ENCODE data around the gene POU3F2.
A peak's percentile ranks its signal among the peaks of the same experiment; 100 is the strongest.

POU3F2 gene

GRCh38 chr6:98834060-98835031 is at the start of gene POU3F2:
Gene POU3F2 (plus strand): TSS chr6:98834574. CDS start chr6:98834874, 300 bp downstream.
- DNase-seq = peak; percentile 97

DNA sequence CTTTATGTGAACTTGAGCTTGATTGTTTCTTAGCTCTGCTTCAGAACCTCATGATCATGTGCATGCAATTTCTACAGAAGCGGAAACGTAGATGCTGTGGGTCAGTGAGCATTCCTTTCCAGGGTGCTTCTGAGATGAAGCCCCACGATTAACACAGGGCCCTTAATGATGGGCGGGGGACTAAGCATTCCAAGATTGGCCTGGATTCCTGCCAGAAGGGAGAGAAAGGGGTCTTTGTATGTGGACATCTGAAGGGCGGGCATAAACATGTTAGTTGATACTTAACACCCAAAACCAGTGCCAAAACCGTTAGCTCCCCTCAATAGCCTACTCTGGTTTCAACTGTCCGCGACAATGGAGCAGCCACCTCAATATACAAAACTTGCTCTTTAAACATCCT is 46.9 kb upstream of the POU3F2 start:
- DNase-seq = no peak

- DNase-seq = no peak
Measured at GRCh38 chr6:98787961-98788360, 46.4 kb upstream of the POU3F2 start.

- DNase-seq = no peak
Measured at GRCh38 chr6:98794307-98794842, 40.0 kb upstream of the POU3F2 start.

DNA sequence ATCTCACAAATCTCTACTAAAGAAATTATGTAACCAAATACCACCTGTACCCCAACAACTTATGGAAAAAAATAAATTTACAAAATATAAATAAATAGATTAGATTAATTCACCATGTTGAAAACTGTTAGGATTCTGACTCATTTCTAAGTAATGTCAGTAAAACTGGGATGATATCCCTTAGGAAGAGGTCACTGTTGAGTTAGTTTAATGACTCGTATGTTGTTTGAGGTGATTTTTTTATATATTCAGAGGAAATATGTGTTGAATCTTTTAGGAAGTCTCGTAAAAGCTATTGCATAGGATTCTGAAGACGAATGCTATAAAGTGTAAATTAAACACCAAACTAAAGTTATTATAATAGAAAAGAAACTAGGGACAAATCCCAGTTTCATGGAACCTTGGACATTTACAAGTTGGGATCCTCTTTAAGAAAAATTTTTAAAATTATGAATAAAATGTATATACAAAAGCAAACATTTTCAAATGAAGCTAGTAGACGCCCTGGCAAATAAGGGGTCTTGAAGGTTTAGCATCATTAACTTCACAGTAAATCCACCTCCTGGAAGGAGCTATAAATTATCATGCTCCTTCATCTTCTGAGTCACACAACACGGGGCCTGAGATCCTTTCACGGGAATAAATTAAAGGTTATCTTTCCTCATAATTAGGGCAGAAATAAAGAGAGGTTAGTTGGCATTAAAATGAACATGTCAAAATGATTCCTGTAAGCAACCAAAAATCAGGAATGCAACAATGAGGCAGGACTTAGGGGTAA is 37.0 kb upstream of the POU3F2 start:
- no peak for DNase-seq

DNA sequence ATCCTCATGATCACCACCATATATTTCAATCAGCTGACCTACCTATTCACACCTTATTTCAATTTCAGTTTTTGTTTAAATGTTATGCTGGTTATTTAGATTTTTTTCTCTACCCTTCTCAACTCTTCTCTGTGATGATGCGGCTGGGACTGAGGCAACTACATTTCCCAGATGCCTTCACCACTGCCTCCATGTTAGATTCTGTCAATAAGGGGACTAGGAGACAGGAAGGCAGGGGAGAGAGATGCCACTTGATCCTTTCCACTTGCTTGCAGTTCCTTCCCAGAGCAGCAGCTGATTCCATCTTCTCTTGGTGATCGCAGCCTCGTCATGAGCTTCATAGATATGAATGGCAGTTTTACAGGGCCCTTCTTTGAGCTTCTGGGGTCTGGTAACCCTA is 33.5 kb upstream of the POU3F2 start:
- DNase-seq = no peak

DNA sequence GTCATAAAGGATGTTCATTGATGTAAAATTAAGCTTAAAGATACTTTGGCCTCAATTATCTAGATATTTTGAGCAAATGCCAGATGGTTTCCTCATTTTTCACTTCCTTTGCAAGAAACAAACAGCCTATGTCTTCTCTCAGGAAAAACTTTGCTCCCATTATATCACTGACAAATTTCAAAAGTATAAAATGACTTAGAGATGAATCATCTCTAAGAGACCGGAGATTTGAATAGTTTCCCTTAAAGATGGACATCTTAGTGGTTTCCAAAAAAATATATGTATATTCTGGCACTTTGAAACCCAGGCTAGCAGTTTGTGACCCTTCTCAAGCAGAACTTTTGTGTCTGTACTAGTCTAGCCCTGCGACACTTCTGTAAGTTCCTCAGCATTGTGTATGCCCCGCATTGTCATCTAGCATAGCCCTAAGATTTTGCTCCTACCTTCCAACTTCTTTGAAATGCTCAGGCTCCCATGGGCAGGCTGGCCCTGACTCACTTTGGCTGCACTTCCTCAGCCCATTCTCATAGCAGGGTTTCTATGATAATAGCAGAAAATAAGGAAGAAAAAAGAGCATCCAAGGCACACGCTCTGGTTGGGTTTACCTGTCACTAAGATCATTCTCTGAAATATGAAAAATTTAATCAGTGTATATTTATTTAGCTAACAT is 25.7 kb upstream of the POU3F2 start:
- no peak for DNase-seq

DNA sequence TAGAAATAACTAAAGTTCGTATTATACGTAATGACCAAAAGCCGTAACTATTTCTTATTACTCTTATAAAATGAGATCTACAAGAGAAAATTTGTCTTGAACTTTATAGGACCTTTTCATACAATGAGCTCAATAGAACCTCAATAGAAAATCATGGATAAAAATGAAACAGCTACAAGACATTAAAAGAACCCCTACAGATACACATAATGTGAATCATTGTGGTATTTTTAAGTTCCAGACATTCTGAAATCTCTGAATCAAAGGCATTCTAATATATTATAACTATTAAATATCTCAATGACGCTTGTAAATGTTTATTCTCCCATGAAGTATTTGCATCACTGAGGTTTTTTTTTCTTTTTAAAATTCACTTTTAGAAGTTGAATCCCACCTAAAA is 22.2 kb upstream of the POU3F2 start:
- DNase-seq = no peak

DNA sequence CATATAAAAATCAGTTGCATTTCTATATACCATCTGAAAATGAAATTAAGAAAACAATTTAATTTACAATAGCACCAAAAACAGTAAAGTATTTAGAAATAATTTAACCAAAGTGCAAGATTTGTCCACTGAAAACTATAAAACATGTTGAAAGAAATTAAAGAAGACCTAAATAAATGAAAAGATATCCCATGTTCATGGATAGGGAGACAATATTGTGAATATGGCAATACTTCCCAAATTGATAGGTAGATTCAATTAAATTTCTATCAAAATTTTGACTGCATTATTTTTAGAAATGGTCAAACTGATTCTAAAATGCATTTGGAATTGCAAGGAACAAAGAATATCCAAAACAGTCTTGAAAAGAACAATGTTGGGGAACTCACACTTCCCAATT is 17.6 kb upstream of the POU3F2 start:
- no peak for DNase-seq

DNA sequence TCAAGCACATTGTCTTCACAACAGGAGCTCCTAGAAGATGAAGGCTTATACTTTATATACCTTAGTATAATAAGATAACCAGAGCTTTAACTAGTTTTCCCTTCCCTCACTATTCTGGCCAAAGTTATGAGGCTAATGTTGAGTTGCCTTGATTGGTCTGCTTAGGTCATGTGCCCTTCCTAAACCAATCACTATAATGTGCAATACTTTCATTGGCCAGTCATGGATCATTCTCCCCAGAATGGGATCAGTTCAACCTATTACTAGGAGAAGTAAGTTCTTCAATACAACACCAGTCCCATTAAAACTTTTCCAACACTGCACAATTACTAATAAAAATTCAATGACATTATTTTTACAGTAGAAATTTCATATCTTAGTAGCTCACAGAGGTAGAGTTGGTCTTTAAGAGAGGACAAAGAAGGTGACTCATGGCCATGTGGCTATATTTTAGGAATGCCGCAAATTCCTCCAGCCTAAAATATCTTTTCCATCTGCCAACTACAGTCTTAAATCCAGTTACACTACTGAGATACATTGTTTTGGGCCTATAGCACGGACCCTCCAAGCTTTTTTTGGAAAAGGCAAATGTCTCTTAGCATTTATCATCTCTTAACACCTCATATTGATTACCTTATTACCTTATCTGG is 12.5 kb upstream of the POU3F2 start:
- no peak for DNase-seq

DNA sequence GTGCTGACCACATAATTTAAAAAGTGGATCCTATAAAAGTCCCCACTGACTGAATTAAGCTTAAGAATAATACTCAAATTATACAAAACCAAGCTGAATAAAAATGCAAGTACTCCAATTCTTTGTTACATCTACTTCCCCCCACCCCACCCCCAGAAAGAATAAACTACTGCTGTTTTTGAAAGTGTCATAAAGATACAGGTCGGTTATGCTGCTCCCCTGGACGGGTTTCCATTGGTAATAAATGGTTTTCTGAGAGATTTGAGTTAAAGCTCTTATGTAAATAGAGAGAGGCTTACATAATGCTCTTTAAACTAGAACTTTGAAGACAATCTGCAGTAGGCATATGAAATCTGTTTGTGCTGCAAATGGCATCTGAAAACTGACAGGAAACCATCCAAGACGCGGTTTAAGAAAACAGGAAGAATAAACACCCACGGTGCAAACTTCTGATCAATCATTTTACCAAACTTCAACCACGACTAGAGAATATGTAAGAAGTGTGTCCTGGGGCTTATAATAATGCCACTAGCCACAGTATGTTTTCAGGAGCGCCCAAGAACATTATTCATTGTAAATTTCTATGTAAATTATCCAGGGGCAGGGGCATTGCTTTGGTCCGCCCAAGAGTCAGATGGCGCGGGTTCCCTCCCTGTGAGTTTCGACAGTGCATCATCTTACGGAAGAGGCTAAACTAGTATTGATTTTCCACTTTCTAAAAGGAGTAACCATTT is 10.8 kb upstream of the POU3F2 start:
- DNase-seq = no peak

GRCh38 chr6:98824162-98824901 is 10.0 kb upstream of the POU3F2 start:
- no peak for DNase-seq

- no peak for DNase-seq
Measured at GRCh38 chr6:98824902-98825599, 9.3 kb upstream of the POU3F2 start.

DNA sequence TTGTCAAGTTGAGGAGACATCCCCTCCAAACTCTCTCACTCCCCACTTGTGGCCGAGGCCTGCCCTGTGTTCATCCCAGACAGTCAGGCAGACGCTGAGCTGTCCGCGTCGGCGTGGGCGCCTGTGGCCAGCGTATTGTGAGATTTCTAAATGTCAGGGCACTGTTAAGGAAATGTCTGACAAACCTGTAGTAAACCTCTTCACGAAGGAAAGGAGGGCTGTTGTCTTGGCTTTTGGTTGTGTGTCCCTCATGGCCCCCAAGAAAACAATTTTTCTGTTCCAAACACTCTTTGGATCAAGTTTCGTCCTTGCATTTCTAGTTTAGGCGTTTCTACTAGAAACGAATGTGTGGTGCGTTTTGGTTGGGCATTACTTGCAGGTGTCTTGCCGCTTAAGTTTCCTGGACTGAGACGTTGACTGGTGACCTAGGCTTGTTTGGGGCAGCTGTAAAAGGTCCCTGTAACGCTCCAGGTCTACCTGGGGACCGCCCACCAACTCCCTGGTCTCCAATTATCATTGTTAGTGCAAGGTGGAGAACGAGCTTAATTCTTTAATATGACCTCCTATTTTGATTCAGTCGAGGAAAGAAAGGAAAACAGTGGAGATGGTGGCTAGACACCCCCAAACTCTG is 8.7 kb upstream of the POU3F2 start:
- DNase-seq = no peak

- peak; percentile 37 for DNase-seq
Measured at GRCh38 chr6:98827295-98828159, 6.8 kb upstream of the POU3F2 start.

- peak; percentile 28 for DNase-seq
Measured at GRCh38 chr6:98828211-98828788, 6.1 kb upstream of the POU3F2 start.

GRCh38 chr6:98828941-98829411 is 5.4 kb upstream of the POU3F2 start:
- DNase-seq = peak; percentile 80

DNA sequence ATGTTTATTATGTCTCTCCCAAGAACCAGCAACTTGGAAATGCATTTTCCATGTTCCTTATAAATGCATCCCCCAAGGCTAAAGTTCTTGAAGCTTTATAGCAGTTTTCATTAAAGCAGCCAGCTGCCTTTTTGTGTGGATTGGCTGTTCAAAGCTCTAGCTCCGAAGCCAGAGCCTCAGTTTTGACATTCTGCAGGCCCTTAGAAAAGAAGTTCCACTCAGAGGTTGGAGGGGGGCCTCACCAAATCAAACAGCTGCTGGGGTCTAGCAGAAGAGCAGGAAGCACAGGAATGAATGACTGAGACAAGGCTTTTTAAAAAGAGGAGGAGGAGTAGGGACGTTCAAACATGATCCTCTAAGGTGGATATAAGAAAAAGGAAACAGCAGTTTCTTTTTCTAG is 4.2 kb upstream of the POU3F2 start:
- no peak for DNase-seq
